Nephron (organoid): ENCODE measurements around the gene C6orf47.

Experiments
- H3K27ac Mint-ChIP-seq, 3 experiments: 2 replicates each; pipeline ENCODE4 v1.8.0; 2020; ENCODE audit warnings: mixed read lengths in 3 of 3, mild to moderate bottlenecking in 2 of 3, moderate library complexity in 1 of 3
- H3K27me3 Mint-ChIP-seq: 2 replicates; pipeline ENCODE4 v1.8.0; 2021; ENCODE audit warnings: low read depth, mild to moderate bottlenecking, moderate library complexity, mixed read lengths
- H3K36me3 Mint-ChIP-seq: 2 replicates; pipeline ENCODE4 v1.8.0; 2020; ENCODE audit warnings: low read depth, mixed read lengths
- H3K4me1 Mint-ChIP-seq: 2 replicates; pipeline ENCODE4 v1.8.0; 2020; ENCODE audit warnings: mixed read lengths
- H3K4me3 Mint-ChIP-seq, 3 experiments: 2 replicates each; pipeline ENCODE4 v1.8.0; 2020; ENCODE audit warnings: mild to moderate bottlenecking in 3 of 3, mixed read lengths in 3 of 3, moderate library complexity in 2 of 3
- H3K9me3 Mint-ChIP-seq: 2 replicates; pipeline ENCODE4 v1.8.0; 2020; ENCODE audit warnings: mixed read lengths
- CTCF ChIP-seq, 3 experiments: fragments of 200-600 bp; sonication (generic); IDR thresholded peaks; one replicate each; pipeline ENCODE4 v1.5.0; 2021; ENCODE audit warnings: antibody characterized with exemption in 3 of 3; ENCODE audit not compliant: unreplicated experiment in 3 of 3

The C6orf47 gene

GRCh38 chr6:31610968-31611367 is 49.6 kb downstream of the C6orf47 start:
- Mint-ChIP-seq H3K27ac (peak overlapping the region; percentile 5 to 24 (median 12)), H3K36me3 (no peaks in the 10 kb centered on the region), H3K27me3 (no peaks in the 10 kb centered on the region), H3K4me1 (peaks cover 21% of the 10 kb centered on the region), H3K9me3 (no peaks in the 10 kb centered on the region), H3K4me3 (no peak overlapping the region)
- TF ChIP-seq CTCF (IDR thresholded peaks at IDR 0.05; ENCODE audit: unreplicated experiment in 3 of 3): no peak

DNA sequence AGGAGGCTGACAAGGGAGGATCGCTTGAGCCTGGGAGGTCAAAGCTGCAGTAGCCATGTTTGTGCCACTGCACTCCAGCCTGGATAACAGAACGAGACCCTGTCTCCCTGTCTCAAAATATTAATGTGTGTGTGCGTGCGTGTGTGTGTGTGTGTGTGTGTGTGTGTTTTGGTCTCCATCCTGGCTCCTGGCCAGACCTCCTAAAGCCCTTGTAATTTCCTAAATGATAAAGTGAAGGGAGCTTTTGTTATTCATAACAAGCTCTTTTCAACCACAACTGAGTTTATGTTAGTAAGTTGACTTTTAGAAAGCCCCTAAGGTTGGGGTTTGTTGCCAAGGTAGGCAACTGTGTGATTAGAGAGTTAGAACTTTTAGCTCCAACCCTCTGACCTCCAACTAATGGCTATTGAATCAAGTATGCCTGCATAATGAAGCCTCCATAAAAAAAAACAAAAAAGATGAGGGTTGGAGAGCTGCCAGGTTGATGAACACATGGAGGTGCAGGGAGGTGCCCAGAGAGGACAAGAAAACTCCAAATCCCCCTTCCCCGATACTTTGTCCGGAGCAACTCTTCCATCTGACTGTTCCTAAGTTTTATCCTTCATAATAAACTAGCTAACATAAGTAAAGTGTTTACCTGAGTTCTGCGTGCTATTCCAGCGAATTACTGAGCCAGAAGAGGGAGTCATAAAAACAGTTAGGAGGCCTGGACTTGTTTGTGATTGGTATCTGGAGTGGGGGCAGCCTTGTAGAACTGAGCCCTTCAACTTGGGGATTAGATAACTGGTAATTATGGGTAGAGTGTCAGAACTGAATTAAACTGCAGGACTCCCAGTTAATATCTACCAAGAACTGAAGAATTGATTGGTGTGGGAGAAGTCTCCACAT is 50.8 kb downstream of the C6orf47 start:
- H3K4me3 Mint-ChIP-seq: no peak overlapping the region
- no peaks in the 10 kb centered on the region for H3K9me3 Mint-ChIP-seq
- no peaks in the 10 kb centered on the region for H3K36me3 Mint-ChIP-seq
- no peak for TF ChIP-seq CTCF (IDR thresholded peaks at IDR 0.05; ENCODE audit: unreplicated experiment in 3 of 3)
- H3K27me3 Mint-ChIP-seq: no peaks in the 10 kb centered on the region
- peak overlapping the region; percentile 64 to 87 (median 83) for H3K27ac Mint-ChIP-seq
- peaks cover 17% of the 10 kb centered on the region for H3K4me1 Mint-ChIP-seq
